K562 (cell line): ENCODE data around the gene CCDC82.

Source experiments
- SMARCB1 ChIP-seq: IDR thresholded peaks from 2 replicates; pipeline ENCODE4 v1.6.1; 2011; ENCODE audit warnings: improper control_type of control experiment, low read depth; ENCODE audit not compliant: insufficient read length
- SRSF1 ChIP-seq: fragments of 200-400 bp; formaldehyde crosslinking; IDR thresholded peaks from 2 replicates; pipeline ENCODE4 v1.6.1; 2017; ENCODE audit warnings: mild to moderate bottlenecking, low read depth, low read length, moderate library complexity
- ZNF146 ChIP-seq: IDR thresholded peaks from one replicate; pipeline ENCODE4 v1.6.1; 2018; ENCODE audit warnings: missing compliant biosample characterization; ENCODE audit not compliant: unreplicated experiment
- TF ChIP-seq, protein P1 (sequence below), 3 experiments: IDR thresholded peaks in 2 of 3; conservative IDR thresholded peaks in 1 of 3; 2 replicates each; pipeline ENCODE4 v1.5.1; 2011 to 2012; ENCODE audit warnings: low read length in 3 of 3, mild to moderate bottlenecking in 3 of 3, control low read depth in 2 of 3, improper control_type of control experiment in 1 of 3, inconsistent platforms in 1 of 3, low read depth in 1 of 3, mixed read lengths in 1 of 3, moderate library complexity in 1 of 3; ENCODE audit not compliant: insufficient read depth in 2 of 3

DNA sequence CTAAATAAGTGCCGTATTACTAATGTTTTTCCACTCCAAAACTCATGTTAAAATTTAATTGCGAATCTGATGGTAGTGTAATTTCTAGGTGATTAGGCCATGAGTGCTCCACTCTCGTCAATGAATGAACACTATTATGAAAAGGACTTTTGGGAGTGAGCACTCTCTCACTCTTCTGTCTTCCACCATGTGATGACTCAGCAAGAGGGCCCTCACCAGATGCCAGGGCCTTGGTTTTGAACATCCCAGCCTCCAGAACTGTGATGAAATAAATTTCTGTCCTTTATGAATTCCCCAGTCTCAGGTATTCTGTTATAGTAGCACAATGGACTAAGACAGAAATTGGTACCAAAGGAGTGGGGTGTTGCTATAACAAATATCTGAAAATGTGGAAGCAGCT, 8.2 kb upstream of the CCDC82 start:
- TF ChIP-seq, protein P1, sequence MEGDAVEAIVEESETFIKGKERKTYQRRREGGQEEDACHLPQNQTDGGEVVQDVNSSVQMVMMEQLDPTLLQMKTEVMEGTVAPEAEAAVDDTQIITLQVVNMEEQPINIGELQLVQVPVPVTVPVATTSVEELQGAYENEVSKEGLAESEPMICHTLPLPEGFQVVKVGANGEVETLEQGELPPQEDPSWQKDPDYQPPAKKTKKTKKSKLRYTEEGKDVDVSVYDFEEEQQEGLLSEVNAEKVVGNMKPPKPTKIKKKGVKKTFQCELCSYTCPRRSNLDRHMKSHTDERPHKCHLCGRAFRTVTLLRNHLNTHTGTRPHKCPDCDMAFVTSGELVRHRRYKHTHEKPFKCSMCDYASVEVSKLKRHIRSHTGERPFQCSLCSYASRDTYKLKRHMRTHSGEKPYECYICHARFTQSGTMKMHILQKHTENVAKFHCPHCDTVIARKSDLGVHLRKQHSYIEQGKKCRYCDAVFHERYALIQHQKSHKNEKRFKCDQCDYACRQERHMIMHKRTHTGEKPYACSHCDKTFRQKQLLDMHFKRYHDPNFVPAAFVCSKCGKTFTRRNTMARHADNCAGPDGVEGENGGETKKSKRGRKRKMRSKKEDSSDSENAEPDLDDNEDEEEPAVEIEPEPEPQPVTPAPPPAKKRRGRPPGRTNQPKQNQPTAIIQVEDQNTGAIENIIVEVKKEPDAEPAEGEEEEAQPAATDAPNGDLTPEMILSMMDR (IDR thresholded peaks at IDR 0.05 in 2 of 3, conservative IDR thresholded peaks at IDR 0.05 in 1 of 3; ENCODE audit: insufficient read depth in 2 of 3, low read depth in 1 of 3, low read length in 3 of 3) = no peak
- no peak for TF ChIP-seq ZNF146
- TF ChIP-seq SRSF1 = no peak
- no peak for TF ChIP-seq SMARCB1
